GM19193 (cell line): ENCODE measurements around the gene ANGPT4.

Source experiments
- POLR2A ChIP-seq: IDR thresholded peaks from 4 replicates; pipeline ENCODE4 v1.6.1; 2011; ENCODE audit not compliant: insufficient read depth, insufficient read length; ENCODE audit errors: extremely low read depth

ANGPT4 gene

DNA sequence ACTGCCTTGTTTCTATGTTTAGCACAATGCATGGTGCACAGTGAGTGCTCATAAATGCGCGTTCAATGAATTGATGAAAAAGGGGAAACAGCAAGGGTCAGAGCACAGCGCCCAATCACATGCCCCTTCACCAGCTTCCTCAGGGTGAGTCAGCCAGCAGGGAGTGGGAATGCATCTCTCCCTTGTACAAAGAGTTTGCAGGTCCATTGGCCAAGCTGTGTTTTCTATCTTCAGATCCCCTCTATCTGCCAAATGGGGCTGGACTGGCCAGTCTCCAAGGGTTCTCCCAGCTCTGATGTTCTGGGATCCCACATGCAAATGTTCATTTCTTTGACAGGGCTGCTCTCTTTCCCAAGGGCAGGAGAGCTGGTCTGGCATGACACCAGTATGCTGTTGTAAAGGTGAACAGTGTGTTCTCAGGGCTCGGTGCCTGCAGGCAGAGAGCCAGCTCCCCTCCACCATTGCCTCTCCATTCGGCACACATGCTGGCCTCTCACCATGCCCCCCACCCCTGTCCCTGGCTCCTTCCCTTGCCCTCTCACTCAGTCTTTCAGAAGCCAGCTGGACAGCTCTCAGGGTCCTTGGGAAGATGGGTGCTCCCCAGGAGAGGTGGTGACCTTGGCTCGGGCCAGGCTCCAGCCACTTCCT lies 25.0 kb downstream of the ANGPT4 start:
- no peak for TF ChIP-seq POLR2A

GRCh38 chr20:890666-891057 lies 25.5 kb downstream of the ANGPT4 start:
- TF ChIP-seq POLR2A: no peak

DNA sequence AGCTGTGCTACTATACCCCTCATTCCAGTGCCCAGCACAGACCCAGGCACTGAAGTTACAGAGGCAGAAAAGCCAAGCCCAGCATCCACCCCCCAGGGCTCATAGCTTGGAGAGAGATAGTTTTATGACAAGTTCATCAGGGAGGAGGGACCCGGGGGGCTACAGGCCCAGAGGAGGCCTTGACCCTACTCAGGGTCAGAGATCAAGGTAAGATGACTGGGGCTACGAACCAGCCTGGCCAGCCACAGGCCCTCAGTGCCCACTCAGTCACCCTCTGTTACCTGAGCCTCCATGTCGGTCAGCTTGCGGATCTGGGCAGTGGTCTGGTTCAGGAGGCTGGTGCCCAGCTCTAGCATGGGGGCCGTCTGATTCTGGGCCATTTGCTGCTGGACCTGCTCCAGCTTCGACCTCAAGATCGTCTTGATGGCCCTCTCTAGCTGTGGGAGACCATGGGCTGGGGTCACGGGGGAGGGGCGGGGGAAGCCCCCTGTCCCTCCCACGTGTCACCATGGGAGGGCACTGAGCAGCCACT lies 26.1 kb downstream of the ANGPT4 start:
- no peak for TF ChIP-seq POLR2A

GRCh38 chr20:889106-889505 lies 27.0 kb downstream of the ANGPT4 start:
- TF ChIP-seq POLR2A: no peak

- TF ChIP-seq POLR2A: no peak
Measured at GRCh38 chr20:888057-888456, 28.1 kb downstream of the ANGPT4 start.

DNA sequence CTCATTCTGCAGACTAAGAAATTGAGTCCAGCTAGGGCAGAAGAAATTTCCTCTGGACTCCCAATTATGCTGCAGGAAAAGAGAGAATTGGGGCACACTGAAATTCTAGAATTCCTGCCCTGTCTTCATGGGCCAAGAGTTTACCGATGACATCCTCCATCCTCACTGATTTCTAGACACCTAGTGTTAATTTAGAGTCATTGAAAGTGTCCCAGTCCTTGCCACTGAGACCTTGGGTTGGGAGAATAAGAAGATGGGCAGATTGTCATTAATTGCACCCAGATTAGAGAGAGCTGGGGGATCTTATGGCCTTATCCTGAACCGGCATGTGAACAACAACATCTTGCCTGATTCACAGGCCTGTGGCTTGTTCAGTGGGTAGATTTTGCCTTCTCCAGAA lies 29.0 kb downstream of the ANGPT4 start:
- TF ChIP-seq POLR2A: no peak

GRCh38 chr20:884983-885952 lies 30.9 kb downstream of the ANGPT4 start:
- no peak for TF ChIP-seq POLR2A

GRCh38 chr20:881783-882144 lies 34.4 kb downstream of the ANGPT4 start:
- TF ChIP-seq POLR2A: no peak

GRCh38 chr20:881051-881782 lies 34.9 kb downstream of the ANGPT4 start:
- no peak for TF ChIP-seq POLR2A

DNA sequence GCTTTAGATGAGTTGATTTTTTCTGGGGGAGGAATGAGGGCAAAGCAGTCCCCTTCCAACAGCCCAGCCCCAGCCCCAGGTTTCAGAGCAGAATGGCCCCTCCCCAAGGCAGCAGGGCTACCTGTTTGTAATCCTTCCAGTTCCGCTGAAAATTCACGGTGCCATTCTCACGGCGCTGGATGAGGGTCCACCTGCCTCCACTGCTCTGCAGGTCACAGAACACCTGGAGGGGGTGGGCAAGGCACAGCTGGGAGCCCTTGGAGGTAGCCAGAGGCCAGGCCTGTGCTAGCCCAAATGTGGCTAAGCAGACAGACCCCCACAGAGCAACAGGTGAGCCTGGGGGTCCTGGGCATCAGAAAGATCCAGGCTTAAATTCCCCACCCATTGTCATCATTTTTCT lies 36.5 kb downstream of the ANGPT4 start:
- no peak for TF ChIP-seq POLR2A

DNA sequence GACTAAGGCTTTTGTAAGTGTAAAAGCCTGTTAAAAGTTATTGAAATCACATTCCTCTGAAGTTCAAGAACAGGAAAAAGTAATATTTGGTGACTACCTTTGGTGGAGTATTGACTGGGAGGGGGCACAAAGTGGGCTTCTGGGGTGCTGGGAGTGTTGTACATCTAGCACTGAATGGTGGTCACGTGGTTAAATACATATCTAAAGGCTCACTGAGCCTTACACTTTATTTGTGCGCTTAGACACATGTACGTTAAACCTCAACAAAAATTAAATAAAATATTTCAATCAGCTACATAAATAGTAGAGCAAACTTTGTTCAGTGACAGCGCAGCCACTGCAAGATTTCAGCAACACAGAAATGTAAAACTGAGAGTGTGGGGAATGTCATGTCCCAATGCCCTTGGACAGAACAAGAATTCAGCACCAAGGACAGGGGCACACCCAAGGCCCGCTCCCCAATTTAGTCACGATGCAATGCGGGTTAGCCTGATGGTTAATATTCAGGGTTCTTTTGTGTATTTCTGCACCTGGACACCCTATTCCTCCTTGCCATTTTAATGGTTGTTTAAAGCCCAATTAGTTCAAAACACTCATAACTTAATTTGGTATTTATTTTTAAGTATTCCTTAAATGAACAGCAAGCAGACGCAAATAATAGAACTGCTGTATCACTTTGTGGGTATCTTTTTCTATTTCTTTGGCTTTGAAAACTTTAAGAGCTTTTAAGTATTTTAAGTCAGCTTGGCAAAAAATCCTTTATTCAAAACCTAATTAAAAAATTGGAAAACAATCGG lies 37.4 kb downstream of the ANGPT4 start:
- no peak for TF ChIP-seq POLR2A

DNA sequence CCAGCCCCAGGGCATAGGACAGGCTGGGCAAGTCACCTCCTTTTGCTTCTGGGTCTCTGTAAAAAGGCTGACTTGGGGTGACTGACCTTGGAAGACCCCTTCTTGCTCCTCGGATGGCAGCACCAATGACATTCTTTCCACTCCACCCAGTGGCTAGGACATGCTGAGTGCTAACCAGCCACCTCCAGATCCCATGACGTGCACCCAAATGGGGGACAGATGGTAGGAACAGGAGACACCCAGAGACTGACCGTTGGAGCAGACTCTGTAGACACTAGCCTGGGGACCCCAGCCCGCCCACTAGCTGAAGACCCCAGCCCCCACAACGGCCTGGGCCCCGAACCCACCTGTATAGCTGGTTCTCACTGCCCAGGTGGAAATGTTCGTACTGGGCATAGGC lies 38.3 kb downstream of the ANGPT4 start:
- no peak for TF ChIP-seq POLR2A

DNA sequence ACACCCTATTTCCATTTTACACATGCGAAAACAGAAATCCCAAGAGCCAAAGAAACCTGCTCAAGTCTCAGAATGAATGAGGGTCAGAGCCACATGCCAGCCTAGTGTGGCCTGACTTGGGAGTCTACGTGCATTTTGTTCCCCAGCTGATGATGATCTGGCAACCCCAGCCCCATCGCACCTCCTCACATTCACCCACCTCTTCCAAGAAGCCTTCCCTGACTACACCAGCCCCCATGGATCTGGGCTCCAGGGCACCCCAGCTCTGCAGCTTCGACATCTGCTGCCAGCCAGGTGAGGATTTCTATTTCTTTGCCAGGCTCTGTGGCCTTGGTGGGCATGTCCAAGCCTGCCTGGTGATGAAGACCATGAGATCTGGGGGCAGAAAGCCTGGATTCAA lies 41.0 kb downstream of the ANGPT4 start:
- no peak for TF ChIP-seq POLR2A

DNA sequence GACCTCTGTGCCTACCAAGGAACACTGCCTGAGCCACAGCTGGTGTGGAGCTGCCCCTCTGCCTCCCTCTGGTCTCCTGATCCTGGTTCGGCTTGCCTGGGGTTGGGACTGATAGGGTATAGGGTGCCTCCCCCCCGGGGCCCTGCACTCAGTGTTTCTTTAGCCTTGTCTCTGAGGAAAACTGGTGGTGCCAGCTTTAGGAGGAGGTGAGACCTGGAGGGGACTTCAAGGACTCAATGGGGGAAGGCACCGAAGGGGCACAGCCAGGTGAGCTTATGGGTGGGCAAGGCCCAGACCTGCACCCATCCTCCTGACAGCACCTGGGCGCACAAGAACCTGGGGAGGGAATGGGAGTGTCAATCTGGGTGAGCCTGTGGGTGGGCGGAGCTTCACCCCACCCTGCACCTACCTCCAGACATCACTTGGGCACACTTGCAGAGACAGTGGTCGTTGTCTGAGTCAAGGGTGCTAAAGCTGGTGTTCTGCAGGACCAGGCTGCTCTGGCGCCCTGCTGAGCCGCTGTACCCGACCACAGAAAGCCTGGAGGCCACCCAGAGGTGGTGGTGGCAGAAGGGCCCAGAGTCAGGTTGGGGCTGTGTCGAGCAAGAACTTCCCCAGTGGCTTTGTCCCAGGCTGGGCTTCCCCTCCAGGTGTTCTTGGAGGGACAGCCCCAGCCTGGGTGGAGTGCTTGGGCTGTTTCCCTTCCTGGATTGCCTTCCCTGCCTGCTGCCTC lies 42.1 kb downstream of the ANGPT4 start:
- no peak for TF ChIP-seq POLR2A
